ENCODE measurements around the gene CGN. TPM values are rescaled to one million over a fixed set of nuclear protein-coding genes. Genes with fewer than 3 reads are reported as not detected.
A peak's percentile ranks its signal among the peaks of the same experiment; 100 is the strongest.

The CGN gene
- total and polyA plus RNA-seq, 2 of the 13 experiments (the other 11 are each of a cell fraction or from before 2014, with no cell fraction given) = 0.75 to 0.81 TPM

GRCh38 chr1:151547119-151547899 lies 36.1 kb downstream of the CGN start (continued):
- no peak for TF ChIP-seq NFAT5 (CRISPR knock-in tag; IDR thresholded peaks at IDR 0.05)
- TF ChIP-seq SPEN (CRISPR knock-in tag; IDR thresholded peaks at IDR 0.05; ENCODE audit: low read depth) = peak; percentile 70; the same call in 1 of the 2 replicates
- TF ChIP-seq ADNP (CRISPR knock-in tag; IDR thresholded peaks at IDR 0.05) = no peak
- 0 out of 2 replicates have a peak, but pooled peaks have one; percentile 25 for TF ChIP-seq HMGXB3 (CRISPR knock-in tag; IDR thresholded peaks at IDR 0.05; ENCODE audit: borderline replicate concordance)
- peak; percentile 96 for TF ChIP-seq KLF9 (CRISPR knock-in tag; IDR thresholded peaks at IDR 0.05; ENCODE audit: low read depth)
- no peak for TF ChIP-seq EED (CRISPR knock-in tag; IDR thresholded peaks at IDR 0.05)
- TF ChIP-seq ELF1 (CRISPR knock-in tag; IDR thresholded peaks at IDR 0.05) = peak; percentile 84
- TF ChIP-seq ZFP1 (CRISPR knock-in tag; IDR thresholded peaks at IDR 0.05) = peak; percentile 72; the same call in 1 of the 2 replicates
- TF ChIP-seq BRCA1 (CRISPR knock-in tag; IDR thresholded peaks at IDR 0.05) = no peak
- TF ChIP-seq ZNF343 (CRISPR knock-in tag; IDR thresholded peaks at IDR 0.05) = no peak
- no peak for TF ChIP-seq ZNF883 (CRISPR knock-in tag; IDR thresholded peaks at IDR 0.05; ENCODE audit: not compliant biosample characterization)
- TF ChIP-seq MBD4 (IDR thresholded peaks at IDR 0.05; ENCODE audit: borderline replicate concordance, low read length) = no peak
- TF ChIP-seq ZNF737 (CRISPR knock-in tag; IDR thresholded peaks at IDR 0.05; ENCODE audit: borderline replicate concordance) = no peak
- TF ChIP-seq ZNF276 (CRISPR knock-in tag; IDR thresholded peaks at IDR 0.05; ENCODE audit: low read depth) = no peak
- TF ChIP-seq ZNF772 (CRISPR knock-in tag; IDR thresholded peaks at IDR 0.05) = no peak
- TF ChIP-seq ZNF432 (CRISPR knock-in tag; IDR thresholded peaks at IDR 0.05; ENCODE audit: borderline replicate concordance) = no peak
